Left colon (tissue), 2 donors: ENCODE measurements around the gene MCC. TPM values are rescaled to one million over a fixed set of nuclear protein-coding genes. Genes with fewer than 3 reads are reported as not detected.
A peak's percentile ranks its signal among the peaks of the same experiment; 100 is the strongest.

ENCODE experiments used
- ATAC-seq: fragments of 200-7000 bp; cut with Tn5 transposase; one replicate; pipeline ENCODE4 v1.9.1; 2020; ENCODE audit warnings: mild to moderate bottlenecking, moderate library complexity
- DNase-seq, 2 donors: peaks; one replicate each; pipeline ENCODE4 v3.0.0-alpha.2; 2020
- intact Hi-C, 2 donors: fragments of 100-400 bp; cut with DNase I in 1 of 2; cut with micrococcal nuclease in 1 of 2; formaldehyde crosslinking; loops; one replicate each; pipeline versions ENCODE4 v1.11.2 to v1.14.0; 2022; cut with DNase I, micrococcal nuclease
- total RNA-seq, 2 donors: library from RNA; stranded (reverse); fragmentation: NEBNext Ultra II Directional; extraction: Animal tissue kit (Norgen Biotek cat#: 25700); gene quantifications; one replicate each; pipeline ENCODE4 v1.2.1, GENCODE V29; 2021
- donor health status: DM: no; HTN: no; CAD: no.
- donor health status: DM: yes; HTN: yes; CAD: no.

Gene MCC
- total RNA-seq, 2 donors from 2014 or later: 1.9 to 4.3 TPM

GRCh38 chr5:113379936-113380806 lies 108.1 kb downstream of the MCC start:
- DNase-seq: no peak
- intact Hi-C loops: loop anchor here in 1 of 2 donors (5.0 to 10.0 kb wide), 2 partner anchors 135 to 227 kb away; partner anchors contain the start of gene YTHDC2
- ATAC-seq: no peak

GRCh38 chr5:113378959-113379541 lies 109.2 kb downstream of the MCC start:
- peak; percentile 58 for ATAC-seq

GRCh38 chr5:113378514-113378913 lies 109.7 kb downstream of the MCC start:
- ATAC-seq (no peak), DNase-seq (no peak)
- intact Hi-C loops: loop anchor here in 1 of 2 donors (5.0 to 10.0 kb wide), 2 partner anchors 136 to 229 kb away; partner anchors contain the start of gene YTHDC2

More at GRCh38 chr5:113378959-113379541, 109.2 kb downstream of the MCC start:
- intact Hi-C loops: loop anchor here in 1 of 2 donors (5.0 to 10.0 kb wide), 2 partner anchors 136 to 228 kb away; partner anchors contain the start of gene YTHDC2
- peak in 1 of 2 donors; percentile 54 for DNase-seq

- DNase-seq (no peak), ATAC-seq (no peak)
- intact Hi-C loops: loop anchor here in 1 of 2 donors (5.0 to 10.0 kb wide), 2 partner anchors 137 to 229 kb away; partner anchors contain the start of gene YTHDC2
Measured at GRCh38 chr5:113378081-113378480, 110.2 kb downstream of the MCC start.

GRCh38 chr5:113376640-113377039 lies 111.6 kb downstream of the MCC start:
- intact Hi-C loops: loop anchor here in 1 of 2 donors (5.0 to 10.0 kb wide), 2 partner anchors 138 to 231 kb away; partner anchors contain the start of gene YTHDC2
- ATAC-seq (no peak), DNase-seq (no peak)

GRCh38 chr5:113375480-113376060 lies 112.7 kb downstream of the MCC start:
- no peak for ATAC-seq
- no peak for DNase-seq
- intact Hi-C loops: loop anchor here in 1 of 2 donors (5.0 to 10.0 kb wide), 2 partner anchors 139 to 232 kb away; partner anchors contain the start of gene YTHDC2

GRCh38 chr5:113373426-113373825 lies 114.8 kb downstream of the MCC start:
- ATAC-seq (no peak), DNase-seq (no peak)
- intact Hi-C loops: loop anchor here in 1 of 2 donors (10.0 kb wide), 1 partner anchor 141 kb away; the partner anchor contains the start of gene YTHDC2

- DNase-seq: no peak
- intact Hi-C loops: loop anchor here in 1 of 2 donors (10.0 kb wide), 1 partner anchor 143 kb away; the partner anchor contains the start of gene YTHDC2
- no peak for ATAC-seq
Measured at GRCh38 chr5:113371721-113372196, 116.5 kb downstream of the MCC start.

GRCh38 chr5:113367586-113367985 lies 120.7 kb downstream of the MCC start:
- intact Hi-C loops: no loop called here
- no peak for ATAC-seq
- DNase-seq: no peak

- ATAC-seq (no peak), DNase-seq (no peak)
- intact Hi-C loops: no loop called here
Measured at GRCh38 chr5:113364466-113364865, 123.8 kb downstream of the MCC start.

GRCh38 chr5:113361701-113362100 lies 126.6 kb downstream of the MCC start:
- no peak for ATAC-seq
- intact Hi-C loops: no loop called here

GRCh38 chr5:113359419-113359818 lies 128.8 kb downstream of the MCC start:
- DNase-seq (no peak), ATAC-seq (no peak)
- intact Hi-C loops: no loop called here

More at GRCh38 chr5:113361701-113362100, 126.6 kb downstream of the MCC start:
- no peak for DNase-seq

- ATAC-seq (no peak), DNase-seq (no peak)
- intact Hi-C loops: no loop called here
Measured at GRCh38 chr5:113358696-113359095, 129.6 kb downstream of the MCC start.

GRCh38 chr5:113357696-113358476 lies 130.4 kb downstream of the MCC start:
- DNase-seq (no peak), ATAC-seq (no peak)
- intact Hi-C loops: no loop called here

GRCh38 chr5:113356487-113356886 lies 131.8 kb downstream of the MCC start:
- DNase-seq: no peak
- ATAC-seq: no peak
- intact Hi-C loops: no loop called here

- no peak for ATAC-seq
- DNase-seq: no peak
- intact Hi-C loops: no loop called here
Measured at GRCh38 chr5:113354055-113354454, 134.2 kb downstream of the MCC start.

- intact Hi-C loops: no loop called here
- ATAC-seq: no peak
Measured at GRCh38 chr5:113347572-113347971, 140.7 kb downstream of the MCC start.

More at GRCh38 chr5:113347572-113347971, 140.7 kb downstream of the MCC start:
- DNase-seq: no peak
